Mesangial cell (primary cell): ENCODE results near the gene DSG1. TPM values are rescaled to one million over a fixed set of nuclear protein-coding genes. Genes with fewer than 3 reads are reported as not detected.

Experiments
- total RNA-seq: library from RNA; depleted of rRNA; stranded (reverse); fragments of >200 nt; gene quantifications from 2 replicates; pipeline ENCODE4 v1.2.3, GENCODE V29; 2015

The DSG1 gene
- not detected in 2 replicates for total RNA-seq

DNA sequence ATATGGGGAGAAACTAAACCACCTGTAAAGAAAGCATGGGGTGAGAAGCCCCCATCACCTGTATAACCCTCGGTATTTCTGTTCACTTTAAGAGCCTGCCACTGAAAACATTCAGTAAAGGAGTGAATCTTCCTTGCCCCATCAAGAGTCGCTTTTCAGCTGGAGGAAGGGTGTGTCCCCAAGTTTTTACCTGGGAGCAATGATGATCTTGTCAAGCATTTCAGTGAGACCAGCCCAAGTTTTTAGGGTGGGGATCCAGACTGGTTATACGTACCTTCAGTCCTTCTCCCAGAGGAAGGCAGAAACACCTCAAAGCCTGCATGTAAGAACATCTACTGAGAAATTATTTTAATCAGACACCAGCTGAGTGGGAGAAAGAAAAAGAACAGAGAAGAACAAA lies at the start of gene DSG1:
TSS of gene DSG1 (plus strand) at position 301 of the 400 bp plus-strand sequence. CDS start 141 bp downstream, outside the sequence.

DNA sequence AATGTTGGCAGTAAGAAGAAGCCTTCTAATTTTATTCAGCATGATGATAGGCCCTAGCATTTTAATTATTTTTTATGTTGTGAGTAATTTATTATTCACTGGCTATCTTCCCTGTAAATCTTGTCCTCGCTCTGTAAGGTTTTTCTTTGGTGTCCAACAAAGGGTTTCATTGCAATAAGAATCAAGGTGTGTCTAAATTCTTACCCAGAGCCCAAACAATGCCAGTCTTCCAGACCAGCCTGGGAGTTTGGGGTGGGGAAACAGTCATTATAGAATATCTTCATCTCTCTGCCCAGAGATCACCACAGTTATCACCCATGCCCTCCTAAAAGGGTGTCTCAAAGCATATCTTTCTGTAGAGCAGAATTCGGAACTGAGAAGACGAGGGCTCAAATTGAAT lies 58.5 kb downstream of the DSG1 start, which contains the start of gene DSG4:
TSS of gene DSG4 (plus strand) at position 301 of the 400 bp plus-strand sequence. CDS start 135 bp downstream, outside the sequence.

Other genes starting within 250 kb of the DSG1 start
- gene DSC2, start 215.7 kb upstream of the DSG1 start, total RNA-seq, result 10.4 TPM in 2 replicates
- not detected in 2 replicates for gene DSC1, start 155.3 kb upstream of the DSG1 start, total RNA-seq
- under 0.01 TPM in 1 of 2 replicates, not detected in the other for gene DSG4, start 58.6 kb downstream of the DSG1 start, total RNA-seq
- gene DSG3, start 129.6 kb downstream of the DSG1 start, total RNA-seq, result not detected in 2 replicates
- gene DSG2, start 180.0 kb downstream of the DSG1 start, total RNA-seq, result 52.9 and 60.3 TPM in 2 replicates